HS-27A (cell line): ENCODE results near the gene RIMKLB.
"Not testable (repeated sequence)": the region's sequence is repeated elsewhere in the genome, so short reads cannot be mapped to it uniquely, and the experiment has no call there.

ENCODE experiments used
- DNase-seq: peaks from one replicate; pipeline ENCODE4 v3.0.0-alpha.2; 2012; ENCODE audit warnings: low read depth, missing footprints

The RIMKLB gene

GRCh38 chr12:8773461-8773860 lies 75.7 kb downstream of the RIMKLB start:
- no peak for DNase-seq

GRCh38 chr12:8779281-8779680 lies 81.5 kb downstream of the RIMKLB start:
- no peak for DNase-seq

GRCh38 chr12:8779862-8780261 lies 82.1 kb downstream of the RIMKLB start:
- no peak for DNase-seq

GRCh38 chr12:8780389-8780788 lies 82.6 kb downstream of the RIMKLB start:
- DNase-seq = no peak

- no peak for DNase-seq
Measured at GRCh38 chr12:8781381-8782127, 83.8 kb downstream of the RIMKLB start.

GRCh38 chr12:8784290-8784888 lies 86.6 kb downstream of the RIMKLB start:
- no peak for DNase-seq

GRCh38 chr12:8785499-8785898 lies 87.7 kb downstream of the RIMKLB start:
- DNase-seq = no peak

- DNase-seq = not testable (repeated sequence)
Measured at GRCh38 chr12:8787206-8787605, 89.4 kb downstream of the RIMKLB start.

- not testable (repeated sequence) for DNase-seq
Measured at GRCh38 chr12:8788706-8789105, 90.9 kb downstream of the RIMKLB start.

- DNase-seq = not testable (repeated sequence)
Measured at GRCh38 chr12:8789341-8790013, 91.7 kb downstream of the RIMKLB start.

- DNase-seq = not testable (repeated sequence)
Measured at GRCh38 chr12:8793226-8793625, 95.4 kb downstream of the RIMKLB start.

GRCh38 chr12:8794611-8795010 lies 96.8 kb downstream of the RIMKLB start:
- not testable (repeated sequence) for DNase-seq

GRCh38 chr12:8796831-8797626 lies 99.2 kb downstream of the RIMKLB start:
- DNase-seq = no peak

GRCh38 chr12:8801213-8801612 lies 103.4 kb downstream of the RIMKLB start:
- DNase-seq = not testable (repeated sequence)

GRCh38 chr12:8804833-8805232 lies 107.0 kb downstream of the RIMKLB start:
- not testable (repeated sequence) for DNase-seq

- DNase-seq = not testable (repeated sequence)
Measured at GRCh38 chr12:8805487-8805886, 107.7 kb downstream of the RIMKLB start.

- DNase-seq = not testable (repeated sequence)
Measured at GRCh38 chr12:8807084-8807483, 109.3 kb downstream of the RIMKLB start.

- DNase-seq = not testable (repeated sequence)
Measured at GRCh38 chr12:8810112-8810511, 112.3 kb downstream of the RIMKLB start.

- DNase-seq = no peak
Measured at GRCh38 chr12:8813572-8814357, 116.0 kb downstream of the RIMKLB start.

- DNase-seq = no peak
Measured at GRCh38 chr12:8816448-8817050, 118.8 kb downstream of the RIMKLB start.

GRCh38 chr12:8817856-8818255 lies 120.1 kb downstream of the RIMKLB start:
- DNase-seq = no peak
